HEK293 (cell line): ENCODE data around the gene GTF2H4.

Experiments used
- CTCF ChIA-PET: fragments of 350-600 bp; formaldehyde crosslinking; extraction: SDS; loops from one replicate; lab custom pipeline; 2021; ENCODE audit warnings: antibody characterized with exemption; lab: Yijun Ruan, JAX
- POLR2A ChIA-PET: fragments of 300-600 bp; formaldehyde crosslinking; extraction: SDS; loops from one replicate; lab custom pipeline; 2020; ENCODE audit warnings: antibody characterized with exemption, inconsistent platforms; lab: Yijun Ruan, JAX
- H3K27ac ChIP-seq: fragments of 200-500 bp; sonication (Bioruptor generic); 2 replicates; pipeline ENCODE4 v1.5.1; 2014; ENCODE audit warnings: low read depth, low read length, control low read depth, inconsistent platforms; ENCODE audit errors: extremely low read depth
- H3K36me3 ChIP-seq, 2 experiments: fragments of 200-500 bp in 1 of 2; sonication (Bioruptor generic) in 1 of 2; 1 replicate in 1 of 2; 2 replicates in 1 of 2; pipeline ENCODE4 v1.5.1; 2014 to 2017; ENCODE audit warnings: inconsistent platforms in 2 of 2, low read length in 2 of 2; ENCODE audit not compliant: control insufficient read depth in 2 of 2, insufficient read depth in 1 of 2
- H3K4me1 ChIP-seq: fragments of 200-500 bp; sonication (Bioruptor generic); 2 replicates; pipeline ENCODE4 v1.5.1; 2014; ENCODE audit warnings: mild to moderate bottlenecking, low read length, inconsistent platforms; ENCODE audit not compliant: control insufficient read depth, insufficient read depth
- H3K4me3 ChIP-seq: 2 replicates; pipeline ENCODE4 v1.5.1; 2011; ENCODE audit warnings: low read depth, mild to moderate bottlenecking, control low read depth, low read length, moderate library complexity
- H3K9me3 ChIP-seq: fragments of 200-500 bp; sonication (Bioruptor generic); 2 replicates; pipeline ENCODE4 v1.5.1; 2014; ENCODE audit warnings: low read depth, low read length, inconsistent platforms; ENCODE audit not compliant: control insufficient read depth, insufficient read depth
- GLI2 ChIP-seq: fragments of 450-650 bp; formaldehyde crosslinking; IDR thresholded peaks from 2 replicates; pipeline ENCODE4; 2017; ENCODE audit warnings: missing biosample characterization, missing genetic modification characterization, low read depth, borderline replicate concordance
- KLF10 ChIP-seq: fragments of 450-650 bp; IDR thresholded peaks from 2 replicates; pipeline ENCODE4 v1.5.1; 2018; ENCODE audit warnings: missing biosample characterization, mild to moderate bottlenecking, missing genetic modification characterization
- MZF1 ChIP-seq: fragments of 450-650 bp; formaldehyde crosslinking; IDR thresholded peaks from 2 replicates; pipeline ENCODE4 v1.5.1; 2017; ENCODE audit warnings: missing biosample characterization, missing genetic modification characterization, borderline replicate concordance
- RBAK ChIP-seq: fragments of 450-650 bp; formaldehyde crosslinking; IDR thresholded peaks from 2 replicates; pipeline ENCODE4 v1.5.1; 2016; ENCODE audit warnings: missing biosample characterization, missing genetic modification characterization
- REPIN1 ChIP-seq: fragments of 450-650 bp; formaldehyde crosslinking; IDR thresholded peaks from 2 replicates; pipeline ENCODE4 v1.5.1; 2017; ENCODE audit warnings: missing biosample characterization, missing genetic modification characterization, low read depth
- SCRT1 ChIP-seq: fragments of 450-650 bp; formaldehyde crosslinking; IDR thresholded peaks from 2 replicates; pipeline ENCODE4 v1.5.1; 2016; ENCODE audit warnings: missing biosample characterization, missing genetic modification characterization, borderline replicate concordance
- ZBTB17 ChIP-seq: fragments of 450-650 bp; formaldehyde crosslinking; IDR thresholded peaks from 2 replicates; pipeline ENCODE4 v1.5.1; 2016; ENCODE audit warnings: missing biosample characterization, missing genetic modification characterization
- ZFP69B ChIP-seq: fragments of 450-650 bp; formaldehyde crosslinking; IDR thresholded peaks from 2 replicates; pipeline ENCODE4 v1.5.1; 2016; ENCODE audit warnings: missing biosample characterization, missing genetic modification characterization
- ZNF132 ChIP-seq: fragments of 450-650 bp; formaldehyde crosslinking; IDR thresholded peaks from 2 replicates; pipeline ENCODE4 v1.5.1; 2017; ENCODE audit warnings: missing biosample characterization, missing genetic modification characterization, borderline replicate concordance
- ZNF133 ChIP-seq: fragments of 450-650 bp; formaldehyde crosslinking; IDR thresholded peaks from 2 replicates; pipeline ENCODE4 v1.5.1; 2016; ENCODE audit warnings: missing biosample characterization, missing genetic modification characterization
- ZNF202 ChIP-seq: fragments of 450-650 bp; formaldehyde crosslinking; IDR thresholded peaks from 2 replicates; pipeline ENCODE4 v1.5.1; 2016; ENCODE audit warnings: missing biosample characterization, missing genetic modification characterization, borderline replicate concordance
- ZNF350 ChIP-seq: fragments of 450-650 bp; formaldehyde crosslinking; IDR thresholded peaks from 2 replicates; pipeline ENCODE4 v1.5.0; 2017; ENCODE audit warnings: missing biosample characterization, mild to moderate bottlenecking, missing genetic modification characterization
- ZNF624 ChIP-seq: fragments of 450-650 bp; formaldehyde crosslinking; IDR thresholded peaks from 2 replicates; pipeline ENCODE4 v1.5.1; 2017; ENCODE audit warnings: missing biosample characterization, missing genetic modification characterization
- ZNF677 ChIP-seq: fragments of 450-650 bp; IDR thresholded peaks from 2 replicates; pipeline ENCODE4 v1.5.0; 2018; ENCODE audit warnings: missing biosample characterization, mild to moderate bottlenecking, missing genetic modification characterization, moderate library complexity
- ZNF701 ChIP-seq: fragments of 450-650 bp; formaldehyde crosslinking; IDR thresholded peaks from 2 replicates; pipeline ENCODE4 v1.5.1; 2016; ENCODE audit warnings: missing biosample characterization, missing genetic modification characterization
- ZNF777 ChIP-seq: fragments of 450-650 bp; formaldehyde crosslinking; IDR thresholded peaks from 2 replicates; pipeline ENCODE4 v1.5.1; 2017; ENCODE audit warnings: missing biosample characterization, missing genetic modification characterization, borderline replicate concordance
- ZNF792 ChIP-seq: fragments of 450-650 bp; formaldehyde crosslinking; IDR thresholded peaks from 2 replicates; pipeline ENCODE4 v1.5.1; 2016; ENCODE audit warnings: missing biosample characterization, missing genetic modification characterization
- ZXDB ChIP-seq: fragments of 450-650 bp; formaldehyde crosslinking; IDR thresholded peaks from 2 replicates; pipeline ENCODE4 v1.5.1; 2016; ENCODE audit warnings: missing biosample characterization, missing genetic modification characterization
- TF ChIP-seq, protein P1 (sequence below): sonication (generic); formaldehyde crosslinking; IDR thresholded peaks from 2 replicates; pipeline ENCODE4 v1.8.1; 2022; ENCODE audit warnings: mild to moderate bottlenecking, moderate library complexity, missing genetic modification reagents
- TF ChIP-seq, protein P2 (sequence below): fragments of 450-650 bp; formaldehyde crosslinking; IDR thresholded peaks from 2 replicates; pipeline ENCODE4 v1.5.1; 2016; ENCODE audit warnings: missing biosample characterization, missing genetic modification characterization
- TF ChIP-seq, protein P3 (sequence below): fragments of 450-650 bp; formaldehyde crosslinking; IDR thresholded peaks from 2 replicates; pipeline ENCODE4 v1.5.1; 2016; ENCODE audit warnings: missing biosample characterization, missing genetic modification characterization

The GTF2H4 gene

DNA sequence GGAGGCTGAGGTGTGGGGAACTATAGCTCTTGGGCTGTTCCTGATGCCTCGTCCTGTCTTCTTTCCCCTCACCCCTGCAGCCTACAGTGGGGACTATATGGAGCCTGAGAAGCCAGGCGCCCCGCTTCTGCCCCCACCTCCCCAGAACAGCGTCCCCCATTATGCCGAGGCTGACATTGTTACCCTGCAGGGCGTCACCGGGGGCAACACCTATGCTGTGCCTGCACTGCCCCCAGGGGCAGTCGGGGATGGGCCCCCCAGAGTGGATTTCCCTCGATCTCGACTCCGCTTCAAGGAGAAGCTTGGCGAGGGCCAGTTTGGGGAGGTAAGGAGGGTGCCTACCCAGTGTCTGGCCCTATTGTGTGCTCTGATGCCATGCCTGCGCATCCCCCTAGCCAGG, 11.5 kb upstream of the GTF2H4 start:
- POLR2A ChIA-PET: interaction anchor here (0.9 to 1.5 kb wide), 3 partner anchors 11 to 14 kb away, joined by 3 read pairs; partner anchors contain the start of gene DDR1
- Histone ChIP-seq H3K9me3 (no peaks in the 10 kb centered on the region), H3K36me3 (peaks cover 22 to 81% of the 10 kb centered on the region in 2 experiments), H3K4me1 (no peaks in the 10 kb centered on the region), H3K4me3 (no peak overlapping the region), H3K27ac (no peak overlapping the region)
- TF ChIP-seq ZNF792 (no peak), RBAK (tag by site-specific recombination) (no peak), ZXDB (tag by site-specific recombination) (no peak), REPIN1 (tag by site-specific recombination) (no peak), ZNF132 (tag by site-specific recombination) (no peak), GLI2 (tag by site-specific recombination) (no peak), MZF1 (tag by site-specific recombination) (no peak), ZFP69B (tag by site-specific recombination) (no peak), SCRT1 (tag by site-specific recombination) (no peak), ZNF202 (tag by site-specific recombination) (no peak), ZNF350 (tag by site-specific recombination) (no peak), ZNF677 (no peak), ZNF701 (no peak), ZNF777 (tag by site-specific recombination) (no peak)
- TF ChIP-seq, protein P1, sequence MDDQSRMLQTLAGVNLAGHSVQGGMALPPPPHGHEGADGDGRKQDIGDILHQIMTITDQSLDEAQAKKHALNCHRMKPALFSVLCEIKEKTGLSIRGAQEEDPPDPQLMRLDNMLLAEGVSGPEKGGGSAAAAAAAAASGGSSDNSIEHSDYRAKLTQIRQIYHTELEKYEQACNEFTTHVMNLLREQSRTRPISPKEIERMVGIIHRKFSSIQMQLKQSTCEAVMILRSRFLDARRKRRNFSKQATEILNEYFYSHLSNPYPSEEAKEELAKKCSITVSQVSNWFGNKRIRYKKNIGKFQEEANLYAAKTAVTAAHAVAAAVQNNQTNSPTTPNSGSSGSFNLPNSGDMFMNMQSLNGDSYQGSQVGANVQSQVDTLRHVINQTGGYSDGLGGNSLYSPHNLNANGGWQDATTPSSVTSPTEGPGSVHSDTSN (CRISPR knock-in tag): no peak
- TF ChIP-seq, protein P2, sequence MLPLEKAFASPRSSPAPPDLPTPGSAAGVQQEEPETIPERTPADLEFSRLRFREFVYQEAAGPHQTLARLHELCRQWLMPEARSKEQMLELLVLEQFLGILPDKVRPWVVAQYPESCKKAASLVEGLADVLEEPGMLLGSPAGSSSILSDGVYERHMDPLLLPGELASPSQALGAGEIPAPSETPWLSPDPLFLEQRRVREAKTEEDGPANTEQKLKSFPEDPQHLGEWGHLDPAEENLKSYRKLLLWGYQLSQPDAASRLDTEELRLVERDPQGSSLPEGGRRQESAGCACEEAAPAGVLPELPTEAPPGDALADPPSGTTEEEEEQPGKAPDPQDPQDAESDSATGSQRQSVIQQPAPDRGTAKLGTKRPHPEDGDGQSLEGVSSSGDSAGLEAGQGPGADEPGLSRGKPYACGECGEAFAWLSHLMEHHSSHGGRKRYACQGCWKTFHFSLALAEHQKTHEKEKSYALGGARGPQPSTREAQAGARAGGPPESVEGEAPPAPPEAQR: no peak
- TF ChIP-seq, protein P3, sequence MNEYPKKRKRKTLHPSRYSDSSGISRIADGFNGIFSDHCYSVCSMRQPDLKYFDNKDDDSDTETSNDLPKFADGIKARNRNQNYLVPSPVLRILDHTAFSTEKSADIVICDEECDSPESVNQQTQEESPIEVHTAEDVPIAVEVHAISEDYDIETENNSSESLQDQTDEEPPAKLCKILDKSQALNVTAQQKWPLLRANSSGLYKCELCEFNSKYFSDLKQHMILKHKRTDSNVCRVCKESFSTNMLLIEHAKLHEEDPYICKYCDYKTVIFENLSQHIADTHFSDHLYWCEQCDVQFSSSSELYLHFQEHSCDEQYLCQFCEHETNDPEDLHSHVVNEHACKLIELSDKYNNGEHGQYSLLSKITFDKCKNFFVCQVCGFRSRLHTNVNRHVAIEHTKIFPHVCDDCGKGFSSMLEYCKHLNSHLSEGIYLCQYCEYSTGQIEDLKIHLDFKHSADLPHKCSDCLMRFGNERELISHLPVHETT (tag by site-specific recombination): no peak
- CTCF ChIA-PET: interaction anchor here (0.5 to 1.2 kb wide), 3 partner anchors 168 to 515 kb away, joined by 3 to 4 read pairs (median 3); no protein-coding TSS in a partner anchor

DNA sequence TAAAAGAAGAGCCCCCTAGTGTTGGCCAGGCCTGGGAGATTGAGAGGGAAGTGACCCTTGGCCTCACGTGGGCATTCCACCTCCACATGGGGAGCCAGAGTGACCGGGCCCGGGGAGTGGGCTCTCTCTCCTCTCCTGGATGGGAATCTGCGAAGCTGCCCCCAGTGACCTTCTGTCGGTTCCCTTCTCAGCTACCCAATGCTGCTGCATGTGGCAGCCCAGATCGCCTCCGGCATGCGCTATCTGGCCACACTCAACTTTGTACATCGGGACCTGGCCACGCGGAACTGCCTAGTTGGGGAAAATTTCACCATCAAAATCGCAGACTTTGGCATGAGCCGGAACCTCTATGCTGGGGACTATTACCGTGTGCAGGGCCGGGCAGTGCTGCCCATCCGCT, 10.1 kb upstream of the GTF2H4 start:
- Histone ChIP-seq H3K4me1 (no peaks in the 10 kb centered on the region), H3K27ac (no peak overlapping the region), H3K36me3 (peaks cover 22 to 67% of the 10 kb centered on the region in 2 experiments), H3K9me3 (no peaks in the 10 kb centered on the region), H3K4me3 (no peak overlapping the region)
- ChIA-PET CTCF (interaction anchor here (0.6 to 0.7 kb wide), 2 partner anchors 87 to 585 kb away, joined by 3 read pairs; no protein-coding TSS in a partner anchor), POLR2A (no interaction called here)
- TF ChIP-seq ZNF624 (tag by site-specific recombination): no peak

DNA sequence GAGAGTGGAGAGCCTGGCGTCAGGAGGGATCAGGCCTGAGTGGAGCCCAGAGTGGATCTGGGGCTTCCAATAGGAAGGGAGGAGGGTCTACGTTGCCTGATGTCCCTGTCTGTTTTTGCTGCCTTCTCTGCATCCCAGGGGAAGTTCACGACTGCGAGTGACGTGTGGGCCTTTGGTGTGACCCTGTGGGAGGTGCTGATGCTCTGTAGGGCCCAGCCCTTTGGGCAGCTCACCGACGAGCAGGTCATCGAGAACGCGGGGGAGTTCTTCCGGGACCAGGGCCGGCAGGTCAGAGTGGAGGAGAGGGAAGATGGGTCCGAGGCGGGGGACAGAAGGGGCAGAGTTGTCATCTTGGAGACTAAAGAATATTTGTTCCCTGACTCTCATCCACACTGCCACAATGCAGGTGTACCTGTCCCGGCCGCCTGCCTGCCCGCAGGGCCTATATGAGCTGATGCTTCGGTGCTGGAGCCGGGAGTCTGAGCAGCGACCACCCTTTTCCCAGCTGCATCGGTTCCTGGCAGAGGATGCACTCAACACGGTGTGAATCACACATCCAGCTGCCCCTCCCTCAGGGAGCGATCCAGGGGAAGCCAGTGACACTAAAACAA, 9.2 kb upstream of the GTF2H4 start:
- Histone ChIP-seq H3K4me3 (no peak overlapping the region), H3K36me3 (peaks cover 22 to 58% of the 10 kb centered on the region in 2 experiments), H3K9me3 (no peaks in the 10 kb centered on the region), H3K27ac (no peak overlapping the region), H3K4me1 (no peaks in the 10 kb centered on the region)
- ChIA-PET CTCF (interaction anchor here (0.7 to 1.4 kb wide), 3 partner anchors 15 to 218 kb away, joined by 3 read pairs; partner anchors contain the start of gene VARS2), POLR2A (interaction anchor here (1.1 kb wide), 1 partner anchor 10 kb away, joined by 3 read pairs; no protein-coding TSS in a partner anchor)
- TF ChIP-seq ZNF133 (tag by site-specific recombination): no peak
- no peak for TF ChIP-seq KLF10 (tag by site-specific recombination)
- peak; percentile 70 for TF ChIP-seq ZBTB17 (tag by site-specific recombination)
